ENCODE data around the gene RANBP10.

The RANBP10 gene

DNA sequence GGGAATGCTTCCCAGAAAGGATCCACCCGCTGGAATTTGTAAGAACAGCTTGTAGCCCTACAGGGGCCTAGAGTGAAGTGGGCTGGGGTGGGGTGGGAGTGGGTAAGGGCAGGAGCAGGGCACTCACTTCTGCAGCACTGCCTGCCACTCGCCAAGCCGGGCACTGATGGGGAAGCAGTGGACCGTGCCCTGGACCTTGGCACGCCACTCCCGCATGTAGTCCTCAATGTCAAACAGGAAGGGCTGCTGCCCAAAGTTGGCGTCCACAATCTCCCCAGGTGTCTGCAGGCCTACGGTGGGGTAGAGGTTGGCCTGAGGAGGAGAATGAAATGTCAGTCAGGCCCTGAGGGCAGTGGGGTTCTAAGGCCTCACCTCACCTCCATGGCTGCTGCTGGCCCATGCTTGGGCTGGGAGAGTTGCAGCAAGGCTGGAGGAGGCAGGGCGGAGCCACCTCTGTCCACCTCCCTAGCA is 71.6 kb downstream of the RANBP10 start:
- no peak for DNase-seq

GRCh38 chr16:67733734-67734470 is 72.5 kb downstream of the RANBP10 start:
- DNase-seq = no peak

- DNase-seq = no peak
Observed at GRCh38 chr16:67731753-67732095, 74.6 kb downstream of the RANBP10 start.

GRCh38 chr16:67731071-67731752 is 75.1 kb downstream of the RANBP10 start:
- no peak for DNase-seq

DNA sequence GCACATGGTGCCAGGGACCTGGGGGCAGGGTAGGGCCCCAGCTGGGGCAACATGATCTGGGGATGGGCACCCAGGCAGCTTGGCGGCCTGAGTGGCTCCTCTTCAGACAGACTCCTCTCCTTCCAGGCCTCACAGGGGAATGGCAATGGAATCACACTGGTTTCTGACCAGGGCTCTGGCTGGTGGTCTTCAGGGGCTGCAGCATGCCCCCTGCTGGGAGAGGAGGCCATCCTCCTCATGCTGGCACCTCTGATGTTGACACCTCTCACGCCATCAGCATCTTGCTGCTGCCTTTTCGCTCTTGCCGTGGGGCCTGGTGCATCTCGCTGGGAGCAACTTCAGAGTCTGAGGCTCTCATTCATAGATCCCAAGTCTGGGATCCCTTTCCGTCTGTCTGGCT is 76.0 kb downstream of the RANBP10 start:
- DNase-seq = no peak

DNA sequence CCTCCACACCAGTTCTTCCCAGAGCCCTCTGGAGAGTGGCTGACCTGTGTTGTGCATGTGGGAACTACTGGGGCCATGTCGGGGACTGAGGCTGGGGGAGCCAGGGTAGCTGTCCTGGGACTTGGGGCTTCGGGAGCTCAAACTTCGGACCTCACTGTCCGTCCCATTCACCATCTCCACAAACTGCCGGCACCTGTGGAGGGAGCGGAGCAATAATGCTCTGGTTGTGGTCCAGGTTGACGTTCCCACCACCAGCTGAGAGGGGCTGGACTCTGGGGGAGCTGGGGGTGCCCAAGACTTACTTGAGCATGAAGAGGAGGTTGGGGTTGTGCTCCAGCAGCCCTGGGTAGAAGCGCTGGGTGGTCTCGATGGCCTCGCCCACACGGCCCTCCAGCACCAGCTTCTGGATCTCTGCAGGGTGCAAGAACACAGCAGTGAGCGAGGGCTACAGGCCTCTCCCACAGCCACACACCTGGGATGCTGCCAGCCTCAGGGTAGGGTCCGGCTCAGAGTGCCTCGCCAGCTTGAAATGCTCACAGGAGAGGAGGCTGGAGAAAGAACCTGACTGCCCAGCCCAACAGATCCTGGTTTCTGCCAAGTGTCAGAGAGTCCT is 76.6 kb downstream of the RANBP10 start:
- no peak for DNase-seq

- no peak for DNase-seq
Observed at GRCh38 chr16:67727521-67728485, 78.6 kb downstream of the RANBP10 start.

DNA sequence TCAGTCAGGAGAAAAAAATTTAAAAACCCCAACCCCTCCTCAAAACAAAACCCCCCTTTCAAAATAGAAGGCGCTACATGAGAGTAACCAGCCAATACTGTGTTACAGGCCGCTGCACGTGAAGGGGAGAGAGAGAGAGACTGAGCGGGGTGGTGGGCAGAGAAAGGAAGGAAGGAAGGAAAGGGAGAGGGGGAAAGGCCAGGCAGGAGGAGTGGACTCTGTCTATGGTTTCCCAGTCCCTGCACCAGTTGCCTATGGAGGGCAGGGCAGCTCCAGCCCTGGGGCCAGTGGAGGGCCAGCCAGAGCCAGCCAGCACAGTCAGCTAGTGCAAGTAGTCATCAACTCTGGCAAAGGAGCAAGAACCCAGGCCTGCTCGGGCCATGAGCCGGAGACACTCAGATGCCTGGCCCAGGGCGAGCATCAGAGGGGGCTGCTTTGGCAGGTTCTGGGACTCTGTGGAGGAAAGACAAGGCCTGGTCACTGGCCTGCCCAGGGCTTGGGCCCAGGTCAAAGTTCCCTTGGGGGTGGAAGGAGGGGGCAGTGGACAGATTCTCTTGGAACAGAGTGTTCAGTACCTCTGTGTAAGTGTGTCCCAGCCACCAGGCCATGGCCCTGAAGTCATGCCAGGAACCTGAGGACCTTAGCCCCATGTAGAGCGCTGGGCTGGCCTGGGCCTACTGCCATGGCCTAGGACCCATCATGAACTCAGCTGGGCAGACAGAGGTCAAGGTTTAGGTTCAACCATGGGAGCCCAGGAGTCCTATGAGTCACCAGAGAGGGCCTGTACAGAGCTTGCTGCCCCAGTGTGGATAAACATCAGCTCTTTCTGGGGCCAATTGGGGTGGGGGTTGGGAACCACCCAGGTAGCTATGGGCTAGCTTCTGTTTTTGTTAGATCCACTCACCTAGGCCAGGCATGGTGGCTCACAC is 80.0 kb downstream of the RANBP10 start:
- DNase-seq = no peak

GRCh38 chr16:67723911-67724305 is 82.5 kb downstream of the RANBP10 start:
- DNase-seq = no peak

- DNase-seq = no peak
Observed at GRCh38 chr16:67723151-67723910, 83.0 kb downstream of the RANBP10 start.

GRCh38 chr16:67720236-67720635 is 86.1 kb downstream of the RANBP10 start:
- DNase-seq = no peak

DNA sequence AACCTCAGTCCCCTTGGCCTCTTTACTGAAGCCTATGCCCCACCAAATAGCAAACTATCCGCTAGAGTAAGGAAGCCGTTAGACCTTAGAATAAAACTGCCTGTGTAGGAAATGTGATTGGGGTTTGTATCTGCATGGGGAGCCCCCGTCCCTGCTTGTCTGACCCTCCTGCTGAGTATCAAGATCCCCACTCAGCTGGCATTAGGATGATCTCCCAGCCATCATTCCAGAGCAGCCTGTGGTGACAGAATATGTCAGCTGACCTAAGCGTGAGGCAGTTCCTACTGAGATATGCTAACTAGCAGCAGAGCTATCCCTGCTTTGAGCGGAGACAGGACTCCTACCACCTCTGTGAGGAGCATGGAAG is 86.6 kb downstream of the RANBP10 start:
- peak; percentile 22 for DNase-seq

DNA sequence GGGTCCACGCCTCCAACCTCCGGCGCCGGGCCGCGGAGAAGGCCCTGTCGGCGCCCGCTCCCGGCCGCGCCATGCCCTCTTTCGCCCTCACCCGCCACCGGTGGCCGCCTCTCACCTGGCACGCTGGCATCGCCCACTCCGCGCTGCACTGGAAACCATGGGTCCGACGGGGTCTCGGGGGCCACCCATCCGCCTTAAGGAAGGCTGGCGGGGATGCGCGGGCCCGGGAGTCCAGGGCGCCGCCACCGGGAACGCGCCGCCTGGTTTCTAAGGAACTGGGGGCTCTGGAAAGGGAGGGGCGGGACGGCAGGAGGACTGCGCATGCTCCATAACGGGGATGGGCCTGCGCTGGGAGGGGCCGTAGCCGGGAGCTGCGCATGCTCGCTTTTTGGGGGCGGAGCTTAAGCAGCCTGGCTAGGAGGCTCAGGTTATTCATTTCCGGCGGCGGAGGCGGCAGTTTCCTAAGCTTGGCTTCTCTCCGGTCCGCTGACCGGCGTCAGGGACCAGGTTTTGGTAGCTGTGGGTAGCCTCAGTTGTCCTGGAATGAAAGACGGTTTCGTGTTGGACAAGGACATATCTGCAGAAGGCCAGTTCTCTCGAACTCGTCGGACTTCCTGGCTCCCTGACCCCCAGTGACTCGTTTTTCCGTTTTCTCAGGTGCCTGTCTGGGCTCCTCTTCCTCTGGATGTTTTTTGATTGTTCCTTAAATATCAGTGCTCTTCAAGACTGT is 87.1 kb downstream of the RANBP10 start, which contains the start of gene GFOD2:
Gene GFOD2, minus strand, starts transcription at position 269 of the 730 bp plus-strand sequence. CDS start 33,601 bp downstream, outside the sequence.
- peak; percentile 96 for DNase-seq

DNA sequence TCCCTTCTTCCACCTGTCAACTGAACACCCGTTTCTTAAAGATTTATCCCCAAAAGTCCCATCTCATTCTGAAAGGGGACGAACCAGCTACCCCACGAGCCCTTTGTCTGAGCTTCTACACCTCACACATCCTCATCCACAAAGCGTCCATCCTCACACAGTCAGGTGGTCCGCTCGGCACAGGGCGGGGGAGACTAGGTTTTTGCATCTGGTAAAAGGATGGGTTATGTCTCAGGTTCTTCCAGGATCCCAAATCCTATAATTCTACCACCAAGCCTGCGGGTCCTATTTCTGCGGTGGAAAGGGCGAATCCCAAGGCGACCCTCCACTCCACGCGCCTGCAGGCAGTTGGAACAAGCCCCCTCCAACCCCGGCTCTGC is 87.7 kb downstream of the RANBP10 start:
- no peak for DNase-seq

DNA sequence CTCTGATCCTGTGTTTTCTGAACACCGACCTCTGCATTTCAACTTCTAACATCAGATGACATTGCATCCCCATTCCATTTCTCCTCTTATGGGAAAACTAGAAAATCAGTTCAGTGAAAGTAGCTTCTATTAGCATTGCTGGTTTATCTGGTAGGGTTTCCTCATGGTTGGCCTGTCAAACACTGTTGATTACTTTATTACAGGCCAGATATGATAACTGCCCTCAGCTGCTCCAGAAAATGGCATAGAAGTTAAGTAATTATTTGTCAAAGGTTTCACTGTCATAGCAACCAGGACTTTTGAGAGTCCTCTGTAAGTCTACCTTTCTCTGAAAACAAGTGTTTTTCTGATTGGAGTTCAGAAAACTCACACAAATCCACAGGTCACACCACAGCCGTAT is 90.3 kb downstream of the RANBP10 start:
- DNase-seq = no peak

DNA sequence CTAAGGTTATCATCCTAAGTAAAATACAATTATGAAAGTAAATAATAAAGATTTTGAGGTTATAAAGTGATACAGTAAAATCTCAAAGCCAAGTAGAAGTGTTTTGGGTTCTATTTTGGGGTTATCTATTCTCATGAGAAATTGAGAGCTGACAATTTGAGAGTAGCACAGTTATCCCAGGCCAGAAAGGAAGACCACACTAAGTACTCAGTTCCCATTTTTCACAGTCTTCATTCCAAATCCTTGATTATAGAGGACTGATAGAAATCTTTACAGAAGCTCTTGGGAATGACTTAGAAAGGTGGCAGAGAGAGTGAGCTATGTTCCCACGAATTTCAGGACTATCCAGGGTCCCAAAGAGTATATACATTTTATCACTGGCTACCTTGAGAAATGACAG is 91.8 kb downstream of the RANBP10 start:
- no peak for DNase-seq

DNA sequence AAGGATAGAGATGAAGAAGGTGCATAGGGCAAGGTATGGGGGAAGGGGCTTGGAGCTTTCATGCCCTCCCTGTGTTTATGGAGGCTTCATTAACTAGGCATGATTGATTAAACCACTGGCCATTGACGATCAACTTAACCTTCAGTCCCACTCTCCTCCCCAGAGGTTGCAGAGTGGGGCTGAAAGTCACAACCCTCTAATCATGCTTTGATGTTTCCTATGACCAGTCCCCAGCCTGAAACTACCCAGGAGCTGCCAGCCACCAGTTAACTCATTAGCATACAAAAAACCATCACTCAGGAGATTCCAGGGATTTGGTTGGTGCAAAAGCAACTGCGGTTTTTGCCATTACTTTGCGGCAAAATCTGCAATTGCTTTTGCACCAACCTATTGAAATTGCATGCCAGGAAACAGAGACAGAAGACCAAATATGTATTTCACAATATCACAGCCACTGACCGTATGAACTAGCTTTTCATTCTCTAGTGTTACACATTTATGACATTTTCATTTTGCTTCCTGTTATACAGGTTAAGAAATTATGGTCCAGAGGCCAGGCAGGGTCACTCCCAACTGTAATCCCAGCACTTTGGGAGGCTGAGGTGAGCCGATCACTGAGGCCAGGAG is 92.6 kb downstream of the RANBP10 start:
- DNase-seq = no peak

GRCh38 chr16:67710607-67711006 is 95.8 kb downstream of the RANBP10 start:
- no peak for DNase-seq

GRCh38 chr16:67709050-67709449 is 97.3 kb downstream of the RANBP10 start:
- DNase-seq = no peak

DNA sequence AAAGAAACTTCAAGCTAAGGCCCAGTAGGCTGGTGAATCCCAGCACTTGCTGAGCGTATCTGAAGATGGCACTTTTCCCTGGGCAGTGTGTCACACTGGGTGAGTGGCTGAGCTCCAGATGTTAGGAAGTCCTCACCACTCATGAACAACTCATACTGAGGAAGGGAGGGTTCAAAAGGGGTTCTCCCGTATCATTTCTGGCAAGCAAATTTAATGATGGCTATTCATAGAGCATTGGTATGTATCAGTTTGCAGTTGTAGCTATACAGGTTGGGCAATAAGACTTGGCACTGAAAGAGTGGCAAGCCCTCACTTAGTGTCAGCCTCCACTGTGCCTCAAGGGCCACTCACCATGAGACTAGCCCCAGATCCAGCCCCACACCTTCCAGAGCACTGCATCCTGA is 98.0 kb downstream of the RANBP10 start:
- no peak for DNase-seq

All from CD4-positive, alpha-beta T cell treated with Interleukin-21 for 1 hour (primary cell).